Measurements from ENCODE around the gene PIP5K1B.
"Not testable (repeated sequence)": the region's sequence is repeated elsewhere in the genome, so short reads cannot be mapped to it uniquely, and the experiment has no call there.

Gene PIP5K1B

GRCh38 chr9:69044240-69045219, 339.5 kb downstream of the PIP5K1B start:
- no peak for DNase-seq

DNA sequence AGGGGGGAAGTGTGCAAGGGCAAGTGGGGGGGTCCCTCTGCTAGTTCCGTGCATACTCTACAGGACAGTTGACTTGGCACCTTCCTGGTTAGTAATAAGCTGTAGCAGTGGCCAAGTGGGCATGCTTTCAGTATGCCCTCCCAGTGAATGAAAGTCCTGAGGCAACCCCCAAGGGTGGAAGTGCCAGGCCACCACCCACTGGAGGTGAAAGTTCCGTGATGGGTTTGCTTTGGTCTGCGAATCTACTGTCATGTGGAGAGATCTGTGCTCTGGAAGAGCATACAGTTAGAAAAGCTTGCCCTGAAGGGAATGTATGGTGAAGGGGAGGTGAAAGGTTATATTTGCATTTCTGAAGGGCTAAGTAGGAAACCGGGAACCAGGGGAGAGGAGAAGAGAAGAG, 340.8 kb downstream of the PIP5K1B start:
- no peak for DNase-seq

DNA sequence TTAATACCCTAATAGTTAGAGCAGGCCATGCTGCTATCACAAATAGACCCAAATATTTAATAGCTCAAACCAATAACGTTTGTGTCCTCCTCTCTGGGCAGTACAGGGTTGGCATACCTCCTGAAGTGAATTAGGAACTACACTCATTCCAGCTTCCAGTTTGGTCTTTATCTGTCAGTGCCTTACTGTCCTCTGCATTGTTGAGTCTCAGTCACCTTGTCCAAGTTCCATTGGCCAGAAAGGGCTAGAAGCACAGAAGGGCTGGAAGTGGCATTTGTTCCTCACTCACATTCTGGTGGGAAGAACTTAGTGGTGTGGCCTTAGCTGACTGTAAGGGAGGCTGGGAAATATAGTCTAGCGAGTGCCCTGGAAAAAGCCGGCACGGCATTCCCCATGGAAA, 341.7 kb downstream of the PIP5K1B start:
- DNase-seq, result no peak

DNA sequence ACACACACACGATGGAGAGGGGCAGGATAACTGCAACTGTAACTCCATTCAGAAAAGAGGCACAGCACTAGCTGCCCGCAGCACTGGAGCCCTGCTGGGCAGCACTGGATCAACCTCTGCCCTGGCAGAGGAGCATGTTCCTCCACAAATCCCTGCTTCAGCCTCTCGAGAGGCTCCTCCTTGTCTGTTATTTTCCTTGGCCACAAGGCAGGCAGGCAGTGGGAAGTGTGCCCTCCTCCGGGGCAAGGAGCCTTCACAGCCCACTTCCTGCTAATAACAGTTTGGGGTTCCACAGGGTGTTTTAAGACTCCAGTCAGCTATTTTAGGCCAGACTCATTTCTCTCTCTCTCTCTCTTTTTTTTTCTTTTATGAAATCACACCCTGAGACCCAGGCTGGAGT, 342.3 kb downstream of the PIP5K1B start:
- no peak for DNase-seq

- DNase-seq, result no peak
Measured at GRCh38 chr9:69049094-69049493, 344.1 kb downstream of the PIP5K1B start.

- not testable (repeated sequence) for DNase-seq
Measured at GRCh38 chr9:69050936-69051335, 345.9 kb downstream of the PIP5K1B start.

DNA sequence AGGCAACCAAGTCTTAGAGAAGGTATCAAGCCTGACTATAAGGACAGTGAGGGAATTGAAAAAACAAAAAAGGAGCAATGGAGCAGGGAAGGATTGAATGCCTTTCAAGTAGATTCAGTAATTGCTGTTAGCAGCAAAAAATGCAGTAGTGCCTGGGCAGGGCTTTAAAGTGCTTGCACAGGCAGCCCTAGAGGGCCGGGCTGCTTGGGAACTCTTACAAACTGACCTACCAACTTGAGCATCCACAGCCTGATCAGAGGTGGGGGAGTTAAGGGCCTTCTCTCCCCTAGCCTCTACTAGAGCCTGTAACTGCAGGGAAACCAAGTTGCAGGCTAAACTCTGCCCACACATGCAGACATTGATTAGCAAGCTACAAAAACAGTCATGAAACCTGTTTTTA, 349.9 kb downstream of the PIP5K1B start:
- DNase-seq, result no peak

GRCh38 chr9:69056191-69056815, 351.3 kb downstream of the PIP5K1B start:
- DNase-seq, result no peak

DNA sequence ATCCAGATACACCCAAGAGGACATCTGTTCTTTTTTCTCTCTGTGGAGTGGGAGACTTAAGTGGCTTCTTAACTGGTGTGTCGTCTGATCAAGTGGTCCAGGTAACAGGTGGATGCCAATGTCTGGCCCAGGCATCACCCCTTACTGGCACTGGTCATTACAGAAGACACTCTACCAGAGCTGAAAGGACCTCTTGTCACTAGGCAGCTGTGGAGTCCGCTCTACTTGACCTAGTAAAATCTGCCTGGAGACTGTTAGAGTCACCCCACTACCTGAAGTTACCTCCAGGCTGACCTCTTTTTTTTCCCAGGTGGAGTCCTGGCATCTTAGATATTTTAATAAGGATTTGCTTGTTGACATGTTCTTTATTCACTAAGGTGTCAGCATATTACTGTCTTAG, 353.1 kb downstream of the PIP5K1B start:
- no peak for DNase-seq
